K562 (cell line): Measurements from ENCODE around the gene TAS1R3. TPM values are rescaled to one million over a fixed set of nuclear protein-coding genes. Genes with fewer than 3 reads are reported as not detected.

Experiments used
- ATAC-seq: fragments of 200-7000 bp; cut with Tn5 transposase; 3 replicates; pipeline ENCODE4 v1.9.1; 2020; ENCODE audit warnings: moderate library complexity
- BruUV-seq: library from RNA; stranded (reverse); fragments of 400-500 nt; replicated peaks from 2 replicates; lab custom pipeline; 2021; lab: Mats Ljungman, UMichigan
- CTCF ChIA-PET: fragments of 300-600 bp; formaldehyde crosslinking; extraction: SDS; loops from one replicate; lab custom pipeline; 2021; ENCODE audit warnings: low intra/inter-chr PET ratio; lab: Yijun Ruan, JAX
- POLR2A ChIA-PET: fragments of 300-600, 350-650 bp; sonication (Branson Sonifier 250); formaldehyde crosslinking; extraction: SDS; loops from one replicate; lab custom pipeline; 2021; ENCODE audit warnings: antibody characterized with exemption, inconsistent platforms; lab: Yijun Ruan, JAX
- DNase-seq, 4 experiments: peaks; one replicate each; pipeline versions ENCODE4 v3.0.0 to v3.0.0-alpha.2; 2011 to 2018; ENCODE audit warnings: low spot score in 3 of 4, mixed read lengths in 3 of 4; ENCODE audit errors: extremely low read depth in 1 of 4
- FAIRE-seq: peaks from 2 replicates; lab custom pipeline; 2011; peaks lifted over from hg19 to GRCh38; lab: Jason Lieb, UNC
- H2AFZ ChIP-seq: 2 replicates; pipeline ENCODE4 v1.6.0; 2011; ENCODE audit warnings: low read depth, low read length, control low read depth, inconsistent platforms
- H3K27ac ChIP-seq: fragments of 200-600 bp; 3 replicates; pipeline ENCODE4 v1.8.0; 2011; ENCODE audit warnings: low read depth, mild to moderate bottlenecking, control low read depth, inconsistent platforms, low read length, moderate library complexity, mixed read lengths; ENCODE audit errors: extremely low read depth
- H3K27me3 ChIP-seq, 2 experiments: fragments of 300-600 bp in 1 of 2; 2 replicates in 1 of 2; 3 replicates in 1 of 2; pipeline versions ENCODE4 v1.6.0 to v1.8.0; 2011; ENCODE audit warnings: inconsistent platforms in 2 of 2, low read length in 2 of 2, mild to moderate bottlenecking in 1 of 2, mixed read lengths in 1 of 2, moderate library complexity in 1 of 2; ENCODE audit not compliant: control insufficient read depth in 2 of 2, insufficient read depth in 2 of 2
- H3K36me3 ChIP-seq: fragments of 300-600 bp; 3 replicates; pipeline ENCODE4 v1.8.0; 2011; ENCODE audit warnings: mild to moderate bottlenecking, low read length, inconsistent platforms; ENCODE audit not compliant: control insufficient read depth, insufficient read depth
- H3K4me1 ChIP-seq, 2 experiments: fragments of 200-600 bp in 1 of 2; replicated peaks in 1 of 2; 2 replicates in 1 of 2; 3 replicates in 1 of 2; pipeline versions ENCODE4 v1.5.1 to v1.8.0; 2011; ENCODE audit warnings: inconsistent platforms in 2 of 2, low read length in 2 of 2, mild to moderate bottlenecking in 1 of 2, mixed read lengths in 1 of 2, moderate library complexity in 1 of 2; ENCODE audit not compliant: control insufficient read depth in 2 of 2, insufficient read depth in 2 of 2
- H3K4me2 ChIP-seq: 2 replicates; pipeline ENCODE4 v1.6.1; 2011; ENCODE audit warnings: low read length, control low read depth, inconsistent platforms, mixed read lengths; ENCODE audit not compliant: insufficient read depth
- H3K4me3 ChIP-seq: fragments of 200-600 bp; sonication (generic), shearing (Covaris generic); 2 replicates; pipeline ENCODE4 v1.5.1; 2016; ENCODE audit warnings: control low read depth, inconsistent platforms
- H3K79me2 ChIP-seq: fragments of 200-600 bp; 3 replicates; pipeline ENCODE4 v1.8.0; 2011; ENCODE audit warnings: low read length, inconsistent platforms; ENCODE audit not compliant: control insufficient read depth, insufficient read depth
- H3K9ac ChIP-seq, 2 experiments: 2 replicates each; pipeline versions ENCODE4 v1.6.0 to v1.6.1; 2011; ENCODE audit warnings: low read depth in 2 of 2, low read length in 2 of 2, control low read depth in 1 of 2, inconsistent platforms in 1 of 2, mild to moderate bottlenecking in 1 of 2, mixed read lengths in 1 of 2; ENCODE audit not compliant: insufficient read depth in 1 of 2
- H3K9me1 ChIP-seq: one replicate; pipeline ENCODE4 v1.6.0; 2011; ENCODE audit warnings: inconsistent platforms, mild to moderate bottlenecking, low read length, moderate library complexity; ENCODE audit not compliant: control insufficient read depth, insufficient read depth
- H3K9me3 ChIP-seq: replicated peaks from 2 replicates; pipeline ENCODE4 v1.5.1; 2011; ENCODE audit warnings: low read depth, low read length, inconsistent platforms; ENCODE audit not compliant: control insufficient read depth, insufficient read depth
- H4K20me1 ChIP-seq: replicated peaks from 2 replicates; pipeline ENCODE4 v1.6.1; 2011; ENCODE audit warnings: low read length, inconsistent platforms, mixed read lengths; ENCODE audit not compliant: control insufficient read depth, insufficient read depth
- ELK1 ChIP-seq: sonication (generic); formaldehyde crosslinking; IDR thresholded peaks from 2 replicates; pipeline ENCODE4 v1.8.1; 2022; ENCODE audit warnings: missing genetic modification reagents
- FIP1L1 ChIP-seq: fragments of 200-400 bp; formaldehyde crosslinking; IDR thresholded peaks from 2 replicates; pipeline ENCODE4 v1.6.1; 2018; ENCODE audit warnings: mild to moderate bottlenecking, low read depth, low read length; ENCODE audit not compliant: poor library complexity, severe bottlenecking
- POLR2AphosphoS2 ChIP-seq: IDR thresholded peaks from 2 replicates; pipeline ENCODE4 v1.6.1; 2012; ENCODE audit warnings: low read length, improper control_type of control experiment
- POLR2G ChIP-seq: fragments of 200-400 bp; formaldehyde crosslinking; IDR thresholded peaks from 2 replicates; pipeline ENCODE4 v1.6.1; 2017; ENCODE audit warnings: low read depth, mild to moderate bottlenecking, antibody characterized with exemption, low read length, moderate library complexity
- RBFOX2 ChIP-seq: fragments of 200-400 bp; formaldehyde crosslinking; IDR thresholded peaks from 2 replicates; pipeline ENCODE4 v1.6.1; 2017; ENCODE audit warnings: low read depth, mild to moderate bottlenecking, low read length, moderate library complexity
- SUPT5H ChIP-seq: fragments of 450-650 bp; IDR thresholded peaks from 2 replicates; pipeline ENCODE4 v1.6.1; 2016
- TCF7 ChIP-seq: sonication (generic); IDR thresholded peaks from 2 replicates; pipeline ENCODE4 v1.6.1; 2016; ENCODE audit warnings: antibody characterized with exemption, borderline replicate concordance
- ZBTB33 ChIP-seq: sonication (generic); formaldehyde crosslinking; IDR thresholded peaks from 2 replicates; pipeline ENCODE4 v1.8.1; 2023; ENCODE audit warnings: mild to moderate bottlenecking, missing genetic modification reagents
- ZC3H4 ChIP-seq: sonication (generic); formaldehyde crosslinking; IDR thresholded peaks from 2 replicates; pipeline ENCODE4 v1.9.0; 2021; ENCODE audit warnings: missing genetic modification reagents, borderline replicate concordance
- ZNF551 ChIP-seq: fragments of 250-450 bp; sonication (Bioruptor Pico); IDR thresholded peaks from 2 replicates; pipeline ENCODE4 v1.5.0; 2021; ENCODE audit warnings: mild to moderate bottlenecking, moderate library complexity
- ZNF644 ChIP-seq: fragments of 200-800 bp; sonication (Bioruptor generic); IDR thresholded peaks from 2 replicates; pipeline ENCODE4 v1.6.1; 2016; ENCODE audit warnings: low read depth, missing genetic modification characterization, missing compliant biosample characterization
- WGBS: fragments of 100-300 bp; shearing (Covaris generic); methylation state at CpG from one replicate; pipeline ENCODE4 v1.1.6; 2016; ENCODE audit warnings: low coverage, mixed read lengths; ENCODE audit not compliant: insufficient coverage; ENCODE audit errors: missing lambda C conversion rate; 5-methylcytosine and 5-hydroxymethylcytosine counted together
- in situ Hi-C: fragments of 300-500 bp; cut with MboI; formaldehyde crosslinking; loops from 4 replicates; pipeline ENCODE4 v1.15.0; 2018; ENCODE audit warnings: inconsistent platforms, mixed read lengths
- intact Hi-C: fragments of 100-400 bp; cut with micrococcal nuclease; formaldehyde crosslinking; loops from 2 replicates; pipeline ENCODE4 v1.14.2; 2022
- polyA plus RNA-seq, 8 experiments: library from polyadenylated mRNA; depleted of rRNA in 4 of 8; stranded (reverse) in 5 of 8; unstranded in 3 of 8; fragments of >200 nt; fragmentation: Nextera tagmentation in 2 of 8; fragmentation: Illumina TruSeq in 1 of 8; extraction: Ambion mirVana in 2 of 8; extraction: Trizol in 1 of 8; gene quantifications; 2 replicates each; pipeline versions ENCODE4 v1.2.1 to v1.2.3, GENCODE V29; 2011 to 2014; ENCODE audit warnings: inconsistent platforms in 1 of 8, missing spikeins in 1 of 8
- total RNA-seq, 7 experiments: library from RNA; depleted of rRNA in 6 of 7; stranded (reverse); fragments of >200 nt in 6 of 7; fragmentation: Illumina TruSeq in 2 of 7; extraction: Trizol in 2 of 7; gene quantifications; 2 replicates each; pipeline versions ENCODE4 v1.2.1 to v1.2.3, GENCODE V29; 2011 to 2021; ENCODE audit warnings: low replicate concordance in 1 of 7

The TAS1R3 gene
- total and polyA plus RNA-seq, 9 of the 15 experiments (the other 6 are each of a cell fraction or from before 2014, with no cell fraction given): 0.07 to 0.13 TPM; not detected in 7

GRCh38 chr1:1313500-1314236 is 17.4 kb upstream of the TAS1R3 start (continued):
- no peak for TF ChIP-seq ZNF644 (tag)
- TF ChIP-seq SUPT5H: peak; percentile 8; the same call in 1 of the 2 replicates
- TF ChIP-seq ELK1 (CRISPR knock-in tag): no peak

GRCh38 chr1:1314237-1314586 is 16.9 kb upstream of the TAS1R3 start:
- WGBS: 95% methylated on average over 13 of the region's 15 CpGs
- DNase-seq (no peak), ATAC-seq (no peak)
- Histone ChIP-seq H3K79me2 (peaks cover 37% of the 10 kb centered on the region), H4K20me1 (peaks cover 16% of the 10 kb centered on the region), H3K4me2 (no peak overlapping the region), H3K27ac (no peak overlapping the region), H3K4me1 (peaks cover 30 to 88% of the 10 kb centered on the region in 2 experiments), H3K4me3 (no peak overlapping the region), H3K27me3 (no peaks in the 10 kb centered on the region)
- no TSS peak for BruUV-seq
- ChIA-PET POLR2A (interaction anchor here (0.6 to 2.4 kb wide), 5 partner anchors 9 to 217 kb away, joined by 3 to 9 read pairs (median 5); no protein-coding TSS in a partner anchor), CTCF (no interaction called here)
- TF ChIP-seq POLR2G: peak; percentile 63; the same call in 1 of the 2 replicates
- TF ChIP-seq TCF7: no peak
- TF ChIP-seq RBFOX2: peak; percentile 63
- TF ChIP-seq POLR2AphosphoS2: peak; percentile 64; the same call in 1 of the 2 replicates
- no peak for TF ChIP-seq ZNF551 (CRISPR knock-in tag)
- TF ChIP-seq ZC3H4 (CRISPR knock-in tag): 0 out of 2 replicates have a peak, but pooled peaks have one; percentile 26
- peak; percentile 45 for TF ChIP-seq FIP1L1
- peak; percentile 76 for TF ChIP-seq ZBTB33 (CRISPR knock-in tag)
- TF ChIP-seq, all 486 proteins: peak for 6
- Histone ChIP-seq H3K9ac (peak overlapping the region in 1 of 2 experiments; percentile 84; a peak in 2 of 4 replicates), H3K9me3 (no peaks in the 10 kb centered on the region), H3K9me1 (peaks cover under 1% of the 10 kb centered on the region), H3K36me3 (peaks cover 89% of the 10 kb centered on the region), H2AFZ (no peak overlapping the region)
- intact Hi-C loops (no loop called here), in situ Hi-C loops (no loop called here)
- no peak for FAIRE-seq
